Type B pancreatic cell (in vitro differentiated cells): ENCODE results near the gene U2AF1L4. TPM values are rescaled to one million over a fixed set of nuclear protein-coding genes. Genes with fewer than 3 reads are reported as not detected.

ENCODE experiments used
- DNase-seq: peaks from one replicate; pipeline ENCODE4 v3.0.0; 2021; ENCODE audit warnings: mixed read lengths; ENCODE audit not compliant: unreplicated experiment; ENCODE audit errors: extremely low spot score
- H3K27ac Mint-ChIP-seq: 2 replicates; pipeline ENCODE4 v1.8.0; 2021; ENCODE audit warnings: mild to moderate bottlenecking, mixed read lengths
- H3K27me3 Mint-ChIP-seq: 2 replicates; pipeline ENCODE4 v1.8.0; 2021; ENCODE audit warnings: mixed read lengths
- H3K36me3 Mint-ChIP-seq: 2 replicates; pipeline ENCODE4 v1.8.0; 2021; ENCODE audit warnings: mixed read lengths
- H3K4me1 Mint-ChIP-seq: one replicate; pipeline ENCODE4 v1.8.0; 2021; ENCODE audit warnings: mixed read lengths; ENCODE audit not compliant: unreplicated experiment
- H3K4me3 Mint-ChIP-seq: 2 replicates; pipeline ENCODE4 v1.8.0; 2021; ENCODE audit warnings: mild to moderate bottlenecking, mixed read lengths
- H3K9me3 Mint-ChIP-seq: 2 replicates; pipeline ENCODE4 v1.8.0; 2021; ENCODE audit warnings: mixed read lengths
- CTCF ChIP-seq: fragments of 200-600 bp; sonication (generic); conservative IDR thresholded peaks from 2 replicates; pipeline ENCODE4 v1.5.0; 2021; ENCODE audit warnings: antibody characterized with exemption, mild to moderate bottlenecking
- total RNA-seq: library from RNA; stranded (reverse); gene quantifications from 2 replicates; pipeline ENCODE4 v1.2.1, GENCODE V29; 2021; ENCODE audit warnings: low replicate concordance

The U2AF1L4 gene
- total RNA-seq, 1 donor from 2014 or later, result 25.4 TPM

DNA sequence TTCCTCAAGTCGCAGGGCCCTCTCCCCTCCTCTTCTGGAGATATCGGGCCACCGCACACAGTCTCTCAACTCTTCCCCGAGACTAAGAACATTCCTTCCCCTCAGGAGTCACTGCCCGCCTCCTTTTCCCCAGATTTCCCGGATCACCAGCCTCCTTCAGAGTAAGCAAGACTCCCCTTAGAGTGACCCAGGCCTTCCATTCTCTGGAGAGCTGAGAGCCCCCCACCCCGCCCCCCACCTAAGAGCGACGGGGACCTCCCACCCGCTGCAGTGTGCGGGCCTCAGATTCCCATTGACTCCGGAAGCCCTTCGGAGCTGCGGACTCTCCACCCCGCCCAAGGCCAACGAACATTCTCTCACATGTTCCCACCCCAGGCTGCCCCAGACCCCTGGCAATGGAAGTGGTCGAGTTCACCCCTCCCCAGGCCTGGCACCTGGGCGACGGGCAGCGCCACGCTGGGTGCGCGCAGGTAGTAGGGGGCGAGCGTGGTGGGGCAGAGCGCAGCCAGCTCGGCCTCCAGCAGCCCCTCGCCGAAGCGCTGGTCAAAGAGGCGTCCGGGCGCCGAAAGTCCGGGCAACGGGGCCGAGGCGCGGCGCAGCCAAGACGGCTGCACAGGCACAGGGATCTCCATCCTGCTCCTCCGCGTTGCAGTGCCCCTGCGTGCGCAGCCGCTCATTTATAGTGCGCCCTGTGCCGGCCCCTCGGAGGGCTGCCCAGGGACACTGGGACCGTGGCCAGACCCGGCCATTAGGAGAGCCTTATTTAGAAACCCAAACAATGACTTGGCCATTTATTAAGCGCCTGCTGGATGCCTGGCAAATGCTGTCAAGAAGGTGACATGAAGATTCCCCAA lies 11.4 kb upstream of the U2AF1L4 start, which contains the start of gene HSPB6:
HSPB6 (minus strand) TSS at position 653 of the 854 bp plus-strand sequence; CDS start at position 632, 21 bp downstream.
- H3K4me3 Mint-ChIP-seq, result peak within 1 kb of the TSS; percentile 99
- H3K36me3 Mint-ChIP-seq, result peaks cover 4% of the 10 kb centered on the region
- TF ChIP-seq CTCF, result no peak
- H3K9me3 Mint-ChIP-seq, result no peaks in the 10 kb centered on the region
- H3K27ac Mint-ChIP-seq, result peak within 1 kb of the TSS; percentile 97
- peaks cover 14% of the 10 kb centered on the region for H3K27me3 Mint-ChIP-seq
- DNase-seq, result no peak
- H3K4me1 Mint-ChIP-seq, result peaks cover 9% of the 10 kb centered on the region

- TF ChIP-seq CTCF, result no peak
- H3K4me3 Mint-ChIP-seq, result peak overlapping the region; percentile 77
Observed at GRCh38 chr19:35755550-35756376, 10.5 kb upstream of the U2AF1L4 start.

GRCh38 chr19:35755131-35755549 lies 9.9 kb upstream of the U2AF1L4 start:
- Mint-ChIP-seq H3K4me3 (peak overlapping the region; percentile 65), H3K9me3 (no peaks in the 10 kb centered on the region), H3K27me3 (peaks cover 14% of the 10 kb centered on the region), H3K27ac (peak overlapping the region; percentile 62), H3K36me3 (peaks cover 4% of the 10 kb centered on the region), H3K4me1 (peaks cover 9% of the 10 kb centered on the region)
- no peak for DNase-seq
- no peak for TF ChIP-seq CTCF

More at GRCh38 chr19:35755550-35756376, 10.5 kb upstream of the U2AF1L4 start:
- H3K4me1 Mint-ChIP-seq, result peaks cover 9% of the 10 kb centered on the region
- peaks cover 4% of the 10 kb centered on the region for H3K36me3 Mint-ChIP-seq
- DNase-seq, result no peak
- H3K9me3 Mint-ChIP-seq, result no peaks in the 10 kb centered on the region
- peaks cover 14% of the 10 kb centered on the region for H3K27me3 Mint-ChIP-seq
- peak overlapping the region; percentile 66 for H3K27ac Mint-ChIP-seq

DNA sequence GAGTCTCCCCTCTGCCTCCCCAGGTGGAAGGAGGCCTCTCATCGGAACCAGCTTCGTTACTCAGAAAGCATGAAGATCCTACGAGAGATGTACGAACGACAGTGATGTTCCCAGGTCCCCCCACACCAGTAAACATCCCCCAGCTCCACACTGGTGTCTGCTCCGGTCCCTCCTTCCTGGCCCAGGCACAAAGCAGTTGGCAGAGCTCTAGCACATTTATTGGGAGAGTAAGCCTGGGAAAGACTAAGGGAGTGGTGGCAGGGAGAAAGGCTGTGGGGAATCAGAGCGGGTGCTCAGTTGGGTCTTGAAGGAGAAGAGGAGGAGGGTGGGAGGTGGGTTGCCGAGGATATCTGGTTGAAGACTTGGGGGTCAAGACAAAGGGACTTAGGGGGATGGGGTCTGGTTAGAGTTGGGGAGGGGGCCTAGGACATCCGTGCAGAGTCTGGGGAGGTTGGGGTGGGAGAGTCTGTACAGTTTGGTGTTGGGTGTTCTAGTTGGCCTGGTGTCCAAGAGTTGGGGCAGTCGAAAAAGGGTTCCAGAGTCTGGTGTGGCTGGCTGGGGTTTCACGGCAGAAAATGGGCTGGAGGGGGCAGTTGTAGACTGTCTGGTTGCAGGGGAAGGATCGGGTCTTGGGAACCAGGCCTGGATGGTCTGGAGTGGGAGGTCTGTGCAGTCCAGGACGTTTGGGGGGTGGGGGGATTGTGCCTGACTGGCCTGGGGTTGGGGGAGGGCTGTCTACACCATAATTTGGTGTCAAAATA lies 9.3 kb upstream of the U2AF1L4 start:
- DNase-seq, result no peak
- H3K27me3 Mint-ChIP-seq, result peaks cover 14% of the 10 kb centered on the region
- peak overlapping the region; percentile 62 for H3K27ac Mint-ChIP-seq
- no peak for TF ChIP-seq CTCF
- peaks cover 9% of the 10 kb centered on the region for H3K4me1 Mint-ChIP-seq
- H3K36me3 Mint-ChIP-seq, result peaks cover 4% of the 10 kb centered on the region
- H3K4me3 Mint-ChIP-seq, result peak overlapping the region; percentile 65
- H3K9me3 Mint-ChIP-seq, result no peaks in the 10 kb centered on the region
